ENCODE data around the gene ZNF276. TPM values are rescaled to one million over a fixed set of nuclear protein-coding genes. Genes with fewer than 3 reads are reported as not detected.
A peak's percentile ranks its signal among the peaks of the same experiment; 100 is the strongest.
"Not testable (repeated sequence)": the region's sequence is repeated elsewhere in the genome, so short reads cannot be mapped to it uniquely, and the experiment has no call there.

The ZNF276 gene, protein sequence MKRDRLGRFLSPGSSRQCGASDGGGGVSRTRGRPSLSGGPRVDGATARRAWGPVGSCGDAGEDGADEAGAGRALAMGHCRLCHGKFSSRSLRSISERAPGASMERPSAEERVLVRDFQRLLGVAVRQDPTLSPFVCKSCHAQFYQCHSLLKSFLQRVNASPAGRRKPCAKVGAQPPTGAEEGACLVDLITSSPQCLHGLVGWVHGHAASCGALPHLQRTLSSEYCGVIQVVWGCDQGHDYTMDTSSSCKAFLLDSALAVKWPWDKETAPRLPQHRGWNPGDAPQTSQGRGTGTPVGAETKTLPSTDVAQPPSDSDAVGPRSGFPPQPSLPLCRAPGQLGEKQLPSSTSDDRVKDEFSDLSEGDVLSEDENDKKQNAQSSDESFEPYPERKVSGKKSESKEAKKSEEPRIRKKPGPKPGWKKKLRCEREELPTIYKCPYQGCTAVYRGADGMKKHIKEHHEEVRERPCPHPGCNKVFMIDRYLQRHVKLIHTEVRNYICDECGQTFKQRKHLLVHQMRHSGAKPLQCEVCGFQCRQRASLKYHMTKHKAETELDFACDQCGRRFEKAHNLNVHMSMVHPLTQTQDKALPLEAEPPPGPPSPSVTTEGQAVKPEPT
- total RNA-seq: 10 to 100 TPM; 19.8 to 25.3 TPM

DNA sequence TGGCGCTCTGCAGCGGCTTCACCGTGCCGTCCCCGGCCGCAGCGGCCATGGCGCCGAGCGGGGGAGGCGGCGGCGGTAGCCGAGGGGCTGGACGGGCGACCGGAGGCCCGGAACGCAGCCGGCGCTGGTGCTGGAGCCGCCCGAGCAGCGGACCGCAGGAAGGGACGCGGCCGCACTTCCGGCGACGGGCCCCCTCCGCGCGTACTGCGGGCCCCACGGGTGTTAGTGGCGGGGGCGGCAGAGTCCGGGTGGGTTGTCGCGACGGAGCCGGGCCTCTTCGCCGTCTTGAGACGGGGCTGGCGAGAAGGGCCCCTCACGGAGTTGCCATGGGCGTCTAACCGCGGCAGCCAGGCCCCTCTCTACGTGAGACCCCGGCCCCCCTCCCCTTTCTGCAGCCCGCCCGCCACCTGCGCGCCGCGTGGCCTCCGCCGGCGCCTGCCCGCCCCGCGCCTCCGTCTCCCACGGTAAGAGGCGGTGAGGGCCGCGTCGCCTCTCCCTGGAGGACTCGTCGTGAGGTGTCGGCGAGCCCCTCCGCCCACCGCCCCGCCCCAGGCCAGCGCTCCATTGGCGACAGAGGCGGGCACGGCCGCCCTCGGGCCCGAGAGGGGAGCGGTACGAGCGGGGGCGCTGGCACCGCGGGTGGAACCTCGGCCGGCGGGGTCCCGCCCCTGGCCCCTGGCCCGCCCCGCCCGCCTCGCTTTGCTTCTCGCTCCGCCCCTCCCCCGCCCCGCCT, at the start of gene ZNF276, which contains the start of gene VPS9D1:
Gene ZNF276 (plus strand): TSS at position 725 of the 733 bp plus-strand sequence. CDS start 104 bp downstream, outside the sequence.
Gene VPS9D1 (minus strand): TSS at position 86 of the 733 bp plus-strand sequence. CDS start 37 bp downstream, at position 49.
- CTCF ChIA-PET: interaction anchor here (1.7 kb wide), 1 partner anchor 15 kb away, joined by 4 read pairs; no protein-coding TSS in a partner anchor
- intact Hi-C loops (cut with micrococcal nuclease): loop anchor here (1.0 to 5.0 kb wide), 3 partner anchors 20 to 141 kb away; partner anchors contain the start of genes FANCA and SPATA2L
- no peaks in the 10 kb centered on the region for H3K27me3 Mint-ChIP-seq (ENCODE audit: low read depth)
- peak within 1 kb of the TSS; percentile 77 for H3K4me3 Mint-ChIP-seq
- peak; percentile 84 for DNase-seq
- H3K9me3 Mint-ChIP-seq: no peaks in the 10 kb centered on the region
- peaks cover 43% of the 10 kb centered on the region for H3K4me1 Mint-ChIP-seq (ENCODE audit: low read depth)
- peak within 1 kb of the TSS; percentile 85 for H3K27ac Mint-ChIP-seq
- H3K36me3 Mint-ChIP-seq (ENCODE audit: low read depth): peaks cover 18% of the 10 kb centered on the region

DNA sequence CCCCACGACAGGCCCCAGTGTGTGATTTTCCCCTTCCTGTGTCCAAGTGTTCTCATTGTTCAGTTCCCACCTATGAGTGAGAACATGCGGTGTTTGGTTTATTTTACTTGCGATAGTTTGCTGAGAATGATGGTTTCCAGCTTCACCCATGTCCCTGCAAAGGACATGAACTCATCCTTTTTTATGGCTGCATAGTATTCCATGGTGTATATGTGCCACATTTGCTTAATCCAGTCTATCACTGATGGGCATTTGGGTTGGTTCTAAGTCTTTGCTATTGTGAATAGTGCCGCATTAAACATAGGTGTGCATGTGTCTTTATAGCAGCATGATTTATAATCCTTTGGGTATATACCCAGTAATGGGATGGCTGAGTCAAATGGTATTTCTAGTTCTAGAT, 49.8 kb upstream of the ZNF276 start:
- intact Hi-C loops (cut with micrococcal nuclease); H3K4me3 Mint-ChIP-seq; H3K36me3 Mint-ChIP-seq (ENCODE audit: low read depth); H3K27ac Mint-ChIP-seq; H3K27me3 Mint-ChIP-seq (ENCODE audit: low read depth); DNase-seq; H3K9me3 Mint-ChIP-seq: not testable (repeated sequence)
- peaks cover 23% of the 10 kb centered on the region for H3K4me1 Mint-ChIP-seq (ENCODE audit: low read depth)
- CTCF ChIA-PET: interaction anchor here (0.9 to 1.0 kb wide), 2 partner anchors 30 to 71 kb away, joined by 3 read pairs; no protein-coding TSS in a partner anchor

DNA sequence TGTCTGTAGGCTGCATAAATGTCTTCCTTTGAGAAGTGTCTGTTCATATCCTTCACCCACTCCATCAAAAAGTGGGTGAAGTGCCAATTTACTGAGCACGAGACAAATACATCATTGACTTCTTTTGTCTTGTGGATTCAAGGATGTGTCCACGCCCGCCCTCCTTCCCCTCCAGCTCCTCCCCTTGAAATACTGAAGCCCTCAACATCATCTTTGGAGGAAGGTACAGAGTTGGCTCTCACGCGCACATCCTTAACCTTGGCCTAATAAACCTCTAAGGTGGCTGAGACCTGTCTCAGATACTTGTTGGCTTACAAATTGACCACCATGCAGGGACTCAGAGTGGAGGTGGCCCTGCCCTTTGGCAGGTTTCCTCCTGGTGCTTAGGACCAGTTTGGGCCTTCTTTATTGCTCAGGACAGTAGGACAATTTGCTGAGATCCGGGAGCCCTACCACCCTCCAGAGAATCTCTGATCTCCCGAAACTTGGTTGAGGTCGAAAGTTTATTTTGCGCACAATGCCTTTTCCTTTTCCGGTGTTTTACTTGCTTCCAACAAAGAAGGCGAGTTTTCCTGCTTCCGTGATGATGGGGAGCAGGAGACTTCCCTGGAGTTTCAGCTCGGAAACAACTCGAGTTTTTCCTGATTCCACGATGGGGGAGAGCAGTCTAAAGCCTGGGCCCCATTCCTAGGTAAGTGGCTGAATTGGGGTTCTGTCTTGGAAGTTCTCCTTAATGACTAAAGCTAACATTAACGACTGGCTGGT, 49.0 kb upstream of the ZNF276 start:
- H3K27me3 Mint-ChIP-seq (ENCODE audit: low read depth): no peaks in the 10 kb centered on the region

DNA sequence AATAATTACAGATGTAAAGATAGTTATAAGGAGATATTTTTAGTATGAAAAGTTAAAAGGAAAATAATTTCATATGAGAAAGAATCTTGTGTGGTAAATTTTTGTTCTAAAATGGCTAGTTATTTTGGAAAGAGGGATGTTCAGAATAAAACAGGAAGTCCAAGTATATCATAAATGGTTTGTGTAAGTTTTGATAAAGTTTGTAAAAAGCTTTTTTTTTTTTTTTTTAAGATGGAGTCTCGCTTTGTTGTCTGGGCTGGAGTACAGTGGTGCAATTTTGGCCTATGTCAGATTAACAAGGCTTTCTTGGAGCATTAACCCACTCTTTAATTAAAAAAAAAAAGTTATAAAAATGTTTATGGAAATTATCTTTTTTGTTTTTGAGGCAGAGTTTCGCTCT, 43.1 kb upstream of the ZNF276 start:
- intact Hi-C loops (cut with micrococcal nuclease): no loop called here
- CTCF ChIA-PET: interaction anchor here (0.6 kb wide), 1 partner anchor 237 kb away, joined by 3 read pairs; no protein-coding TSS in a partner anchor
- no peaks in the 10 kb centered on the region for H3K36me3 Mint-ChIP-seq (ENCODE audit: low read depth)
- H3K27me3 Mint-ChIP-seq (ENCODE audit: low read depth): no peaks in the 10 kb centered on the region
- H3K9me3 Mint-ChIP-seq: peaks cover 3% of the 10 kb centered on the region
- H3K27ac Mint-ChIP-seq: no peak overlapping the region
- no peak for DNase-seq
- no peak overlapping the region for H3K4me3 Mint-ChIP-seq
- no peaks in the 10 kb centered on the region for H3K4me1 Mint-ChIP-seq (ENCODE audit: low read depth)

More for the DNA sequence above, 49.0 kb upstream of the ZNF276 start:
- H3K36me3 Mint-ChIP-seq (ENCODE audit: low read depth): no peaks in the 10 kb centered on the region
- no peak for DNase-seq
- no peaks in the 10 kb centered on the region for H3K9me3 Mint-ChIP-seq
- peaks cover 23% of the 10 kb centered on the region for H3K4me1 Mint-ChIP-seq (ENCODE audit: low read depth)
- no peak overlapping the region for H3K4me3 Mint-ChIP-seq
- CTCF ChIA-PET: interaction anchor here (1.0 kb wide), 1 partner anchor 31 kb away, joined by 3 read pairs; no protein-coding TSS in a partner anchor
- intact Hi-C loops (cut with micrococcal nuclease): no loop called here
- H3K27ac Mint-ChIP-seq: no peak overlapping the region

DNA sequence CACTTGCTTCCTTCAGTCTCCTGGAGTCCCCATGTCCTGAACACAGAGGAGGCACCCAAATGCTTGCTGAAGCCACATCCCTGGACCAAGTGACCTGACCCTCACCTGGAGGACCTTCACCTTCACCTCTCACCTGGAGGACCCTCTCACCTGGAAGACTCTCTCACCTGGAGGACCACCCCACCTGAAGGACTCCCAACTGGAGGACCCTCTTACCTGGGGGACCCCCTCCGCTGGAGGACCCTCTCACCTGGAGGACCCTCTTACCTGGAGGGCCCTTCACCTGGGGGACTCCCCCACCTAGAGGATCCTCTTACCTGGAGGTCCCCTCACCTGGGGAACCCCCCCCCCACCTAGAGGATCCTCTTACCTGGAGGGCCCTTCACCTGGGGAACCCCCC, 35.4 kb upstream of the ZNF276 start:
- CTCF ChIA-PET: interaction anchor here (1.0 to 1.4 kb wide), 2 partner anchors 15 to 110 kb away, joined by 4 to 5 read pairs; partner anchors contain the start of genes CPNE7 and SPATA2L
- H3K27ac Mint-ChIP-seq: no peak overlapping the region
- peaks cover 14% of the 10 kb centered on the region for H3K36me3 Mint-ChIP-seq (ENCODE audit: low read depth)
- H3K4me3 Mint-ChIP-seq: peak overlapping the region; percentile 55
- H3K27me3 Mint-ChIP-seq (ENCODE audit: low read depth): no peaks in the 10 kb centered on the region
- H3K4me1 Mint-ChIP-seq (ENCODE audit: low read depth): peaks cover 15% of the 10 kb centered on the region
- no peak for DNase-seq
- intact Hi-C loops (cut with micrococcal nuclease): loop anchor here (1.0 to 2.0 kb wide), 2 partner anchors 15 to 27 kb away; partner anchors contain the start of gene SPATA2L
- H3K9me3 Mint-ChIP-seq: no peaks in the 10 kb centered on the region

DNA sequence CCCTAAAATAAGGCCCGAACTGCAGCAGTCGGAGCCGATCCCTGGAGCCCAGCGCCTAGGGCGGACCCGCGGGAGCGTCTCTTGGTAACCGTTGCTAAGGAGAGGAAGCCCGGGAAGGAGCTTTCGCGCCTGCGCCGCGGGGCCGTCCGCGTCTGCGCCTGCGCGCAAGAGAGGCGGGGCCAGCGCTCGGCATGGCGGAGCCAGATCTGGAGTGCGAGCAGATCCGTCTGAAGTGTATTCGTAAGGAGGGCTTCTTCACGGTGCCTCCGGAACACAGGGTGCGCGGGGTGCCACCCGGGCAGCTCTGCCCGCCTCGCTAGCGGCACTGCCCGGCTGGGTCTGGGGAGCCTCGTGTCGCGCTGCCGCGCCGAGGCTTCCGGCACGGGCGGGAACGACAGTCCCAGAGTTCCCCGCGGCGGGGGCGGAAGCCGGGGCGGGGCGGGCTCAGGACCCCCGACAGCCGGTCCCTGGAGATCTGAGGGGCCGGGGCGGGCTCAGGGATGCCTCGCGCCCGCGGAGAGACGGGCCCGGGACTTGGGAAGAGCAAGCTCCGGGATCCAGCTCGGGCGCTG, 34.7 kb upstream of the ZNF276 start, which contains the start of gene CDK10:
Gene CDK10 (plus strand): TSS at position 170 of the 572 bp plus-strand sequence. CDS start 22 bp downstream, at position 192.
- Mint-ChIP-seq H3K27me3 (ENCODE audit: low read depth) (no peaks in the 10 kb centered on the region), H3K4me3 (peak within 1 kb of the TSS; percentile 92), H3K4me1 (ENCODE audit: low read depth) (peaks cover 15% of the 10 kb centered on the region), H3K36me3 (ENCODE audit: low read depth) (peaks cover 18% of the 10 kb centered on the region), H3K9me3 (no peaks in the 10 kb centered on the region), H3K27ac (peak within 1 kb of the TSS; percentile 89)
- intact Hi-C loops (cut with micrococcal nuclease): loop anchor here (1.0 to 2.0 kb wide), 2 partner anchors 15 to 28 kb away; partner anchors contain the start of gene SPATA2L
- peak; percentile 86 for DNase-seq
- CTCF ChIA-PET: interaction anchor here (0.7 to 1.4 kb wide), 4 partner anchors 13 to 111 kb away, joined by 3 to 5 read pairs (median 4); partner anchors contain the start of genes CPNE7 and SPATA2L

DNA sequence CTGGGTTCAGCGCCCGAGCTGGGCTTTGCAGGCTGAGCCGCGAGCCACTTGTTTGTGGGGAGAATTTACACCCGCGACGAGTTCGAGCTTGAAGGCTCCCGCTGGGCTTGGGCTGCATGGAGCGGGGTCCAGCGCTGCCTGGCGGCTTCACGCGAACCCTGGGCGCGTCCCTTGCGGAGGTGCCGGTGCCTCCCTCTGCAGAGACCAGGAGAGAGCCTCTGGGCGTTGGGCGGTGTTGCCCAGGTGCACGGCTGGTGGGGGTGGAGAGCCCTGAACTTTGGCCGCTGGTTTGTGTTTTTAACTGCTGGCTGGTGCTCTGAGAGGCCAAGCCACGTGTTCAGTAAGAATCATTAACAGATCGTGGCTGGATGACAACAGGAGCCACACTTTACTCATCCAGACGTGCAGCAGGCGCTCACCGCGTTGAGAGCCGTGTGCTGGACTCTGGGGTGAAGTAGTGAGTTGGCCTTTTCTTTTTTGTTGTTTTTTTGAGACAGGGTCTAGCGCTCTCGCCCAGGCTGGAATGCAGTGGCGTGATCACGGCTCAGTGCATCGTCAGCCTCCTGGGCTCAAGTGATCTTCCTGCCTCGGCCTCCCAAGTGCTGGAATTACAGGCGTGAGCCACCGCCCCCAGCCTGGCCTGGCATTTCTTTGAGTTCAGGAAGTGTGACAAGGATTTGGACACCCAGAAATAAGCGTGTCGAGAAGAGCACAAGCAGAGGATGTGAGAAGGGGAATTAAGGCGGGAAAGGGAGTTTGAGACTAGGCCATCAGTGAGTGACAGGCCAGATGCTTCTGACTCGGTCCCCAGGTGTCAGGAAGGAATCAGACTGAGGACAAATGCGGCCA, 34.0 kb upstream of the ZNF276 start:
- DNase-seq: no peak
- H3K9me3 Mint-ChIP-seq: no peaks in the 10 kb centered on the region

DNA sequence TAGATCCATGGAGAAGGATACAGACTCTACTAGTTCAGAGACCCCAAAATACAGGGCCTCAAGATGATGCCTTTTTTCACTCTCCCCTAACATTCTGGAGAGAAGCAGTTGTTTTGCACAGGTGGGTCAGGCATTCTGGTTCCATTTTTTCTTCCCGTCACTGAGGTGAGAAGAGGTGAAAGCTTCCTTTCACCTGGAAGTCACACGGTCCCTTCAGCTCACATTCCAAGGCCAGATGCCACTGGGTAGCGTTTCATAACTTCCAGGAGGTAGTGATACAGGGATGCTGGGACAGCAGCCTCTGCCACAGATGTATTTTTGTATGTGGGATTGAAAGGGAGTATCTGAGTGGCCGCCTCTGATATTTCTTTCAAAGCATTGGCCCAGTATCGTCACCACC, 32.9 kb upstream of the ZNF276 start:
- Mint-ChIP-seq H3K4me3 (peak overlapping the region; percentile 92), H3K9me3 (no peaks in the 10 kb centered on the region), H3K36me3 (ENCODE audit: low read depth) (peaks cover 25% of the 10 kb centered on the region), H3K27ac (no peak overlapping the region), H3K4me1 (ENCODE audit: low read depth) (peaks cover 15% of the 10 kb centered on the region), H3K27me3 (ENCODE audit: low read depth) (no peaks in the 10 kb centered on the region)
- CTCF ChIA-PET: interaction anchor here (1.3 kb wide), 1 partner anchor 10 kb away, joined by 3 read pairs; no protein-coding TSS in a partner anchor
- intact Hi-C loops (cut with micrococcal nuclease): no loop called here
- DNase-seq: no peak

More for the DNA sequence above, 34.0 kb upstream of the ZNF276 start:
- Mint-ChIP-seq H3K27me3 (ENCODE audit: low read depth) (no peaks in the 10 kb centered on the region), H3K4me3 (peak overlapping the region; percentile 92), H3K4me1 (ENCODE audit: low read depth) (peaks cover 15% of the 10 kb centered on the region), H3K36me3 (ENCODE audit: low read depth) (peaks cover 21% of the 10 kb centered on the region), H3K27ac (peak overlapping the region; percentile 77)
- CTCF ChIA-PET: interaction anchor here (0.7 to 1.4 kb wide), 4 partner anchors 12 to 112 kb away, joined by 3 to 5 read pairs (median 4); partner anchors contain the start of genes CPNE7 and SPATA2L
- intact Hi-C loops (cut with micrococcal nuclease): loop anchor here (2.0 kb wide), 1 partner anchor 29 kb away; no protein-coding TSS in a partner anchor

DNA sequence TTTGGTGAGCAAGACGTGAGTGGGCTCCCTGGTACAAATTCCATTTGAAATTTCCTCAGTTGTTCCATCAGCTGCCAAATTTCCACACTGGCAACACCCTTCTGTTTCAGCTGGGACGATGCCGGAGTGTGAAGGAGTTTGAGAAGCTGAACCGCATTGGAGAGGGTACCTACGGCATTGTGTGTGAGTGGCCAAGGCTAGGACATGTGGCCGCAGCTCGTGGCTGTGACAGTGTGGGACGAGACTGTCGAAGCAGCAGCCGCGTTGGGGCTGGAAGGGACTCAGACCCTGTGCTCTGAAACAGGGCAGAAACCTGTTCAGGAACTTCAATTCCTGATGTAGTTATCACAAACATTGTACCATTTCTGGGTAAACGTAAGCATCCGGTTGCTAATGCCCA, 32.2 kb upstream of the ZNF276 start:
- DNase-seq: no peak
- no peak overlapping the region for H3K4me3 Mint-ChIP-seq
- no peak overlapping the region for H3K27ac Mint-ChIP-seq
- no peaks in the 10 kb centered on the region for H3K27me3 Mint-ChIP-seq (ENCODE audit: low read depth)
- peaks cover 15% of the 10 kb centered on the region for H3K4me1 Mint-ChIP-seq (ENCODE audit: low read depth)
- no peaks in the 10 kb centered on the region for H3K9me3 Mint-ChIP-seq
- intact Hi-C loops (cut with micrococcal nuclease): no loop called here
- CTCF ChIA-PET: interaction anchor here (1.3 kb wide), 1 partner anchor 10 kb away, joined by 3 read pairs; no protein-coding TSS in a partner anchor
- peaks cover 25% of the 10 kb centered on the region for H3K36me3 Mint-ChIP-seq (ENCODE audit: low read depth)

DNA sequence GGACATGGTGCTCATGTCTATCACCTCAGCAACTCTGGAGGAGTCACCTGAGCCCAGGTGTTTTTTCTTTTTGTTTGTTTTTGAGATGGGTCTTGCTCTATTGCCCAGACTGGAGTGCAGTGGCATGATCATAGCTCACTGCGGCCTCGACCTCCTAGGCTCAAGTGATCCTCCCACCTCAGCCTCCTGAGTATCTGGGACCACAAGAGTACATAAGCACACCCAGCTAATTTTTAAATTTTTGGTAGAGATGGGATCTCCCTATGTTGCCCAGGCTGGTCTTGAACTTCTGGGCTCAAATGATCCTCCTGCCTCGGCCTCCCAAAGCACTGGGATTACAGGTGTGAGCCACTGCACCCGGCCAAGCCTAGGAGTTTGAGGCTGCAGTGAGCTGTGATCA, 31.7 kb upstream of the ZNF276 start:
- intact Hi-C loops (cut with micrococcal nuclease); DNase-seq; H3K4me3 Mint-ChIP-seq; H3K27ac Mint-ChIP-seq; H3K27me3 Mint-ChIP-seq (ENCODE audit: low read depth); H3K9me3 Mint-ChIP-seq: not testable (repeated sequence)
- CTCF ChIA-PET: interaction anchor here (1.0 to 1.3 kb wide), 2 partner anchors 9 to 11 kb away, joined by 3 to 5 read pairs; no protein-coding TSS in a partner anchor
- Mint-ChIP-seq H3K4me1 (ENCODE audit: low read depth) (peaks cover 15% of the 10 kb centered on the region), H3K36me3 (ENCODE audit: low read depth) (peaks cover 25% of the 10 kb centered on the region)
